ENCODE measurements around the gene ZNF628.

- TF ChIP-seq EZH2 (IDR thresholded peaks at IDR 0.05; ENCODE audit: borderline replicate concordance, low read length), result no peak
- TF ChIP-seq CTCF (IDR thresholded peaks at IDR 0.05; ENCODE audit: low read length), result no peak
These were observed 50.1 kb downstream of the ZNF628 start for GRCh38 chr19:55526216-55527196.
